Measurements from ENCODE around the gene C1orf159.

GRCh38 chr1:1115136-1115785, 628 bp downstream of the C1orf159 start:
- no peak for TF ChIP-seq EP300 (IDR thresholded peaks at IDR 0.05; ENCODE audit: borderline replicate concordance)
- TF ChIP-seq CEBPB (IDR thresholded peaks at IDR 0.05) = no peak
- TF ChIP-seq TAF1 (IDR thresholded peaks at IDR 0.05; ENCODE audit: low read depth) = no peak
- TF ChIP-seq, protein P1, sequence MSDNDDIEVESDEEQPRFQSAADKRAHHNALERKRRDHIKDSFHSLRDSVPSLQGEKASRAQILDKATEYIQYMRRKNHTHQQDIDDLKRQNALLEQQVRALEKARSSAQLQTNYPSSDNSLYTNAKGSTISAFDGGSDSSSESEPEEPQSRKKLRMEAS (IDR thresholded peaks at IDR 0.05) = no peak
- no peak for TF ChIP-seq RAD21 (IDR thresholded peaks at IDR 0.05; ENCODE audit: low read depth)
- no peak for TF ChIP-seq REST (IDR thresholded peaks at IDR 0.05; ENCODE audit: low read depth)
- TF ChIP-seq NFIC (IDR thresholded peaks at IDR 0.05) = no peak
- no peak for TF ChIP-seq EGR1 (IDR thresholded peaks at IDR 0.05)
- no peak for TF ChIP-seq TCF12 (IDR thresholded peaks at IDR 0.05; ENCODE audit: low read depth)

Data from Ishikawa (cell line).